Activated CD4-positive, alpha-beta T cell treated with anti-CD3 and anti-CD28 coated beads for 4 hours (primary cell): Measurements from ENCODE around the gene PITPNM1.

Experiments used
- DNase-seq, 2 donors: peaks; one replicate each; pipeline ENCODE4 v3.0.0-alpha.2; 2020

PITPNM1 gene

DNA sequence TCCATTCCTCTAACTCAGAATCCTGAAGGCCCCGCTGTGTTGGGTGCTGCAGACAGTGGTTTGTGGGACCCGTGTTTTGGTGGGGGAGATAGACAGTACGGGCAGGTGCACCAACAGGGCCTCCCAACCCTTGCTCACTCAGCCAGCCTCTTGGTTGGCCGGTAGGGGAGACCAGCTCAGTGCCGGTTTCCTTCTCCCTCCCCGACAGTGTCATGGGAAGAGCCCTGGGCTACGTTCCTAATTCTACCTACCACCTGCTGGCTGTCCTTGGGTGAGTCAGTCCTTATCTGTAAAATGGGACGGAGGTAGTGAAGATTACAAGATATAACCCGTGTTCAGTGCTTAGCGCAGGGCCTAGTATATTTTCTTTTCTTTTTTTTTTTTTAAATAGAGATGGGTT, 42.0 kb downstream of the PITPNM1 start:
- no peak for DNase-seq

GRCh38 chr11:67458266-67458665, 46.9 kb downstream of the PITPNM1 start:
- no peak for DNase-seq

DNA sequence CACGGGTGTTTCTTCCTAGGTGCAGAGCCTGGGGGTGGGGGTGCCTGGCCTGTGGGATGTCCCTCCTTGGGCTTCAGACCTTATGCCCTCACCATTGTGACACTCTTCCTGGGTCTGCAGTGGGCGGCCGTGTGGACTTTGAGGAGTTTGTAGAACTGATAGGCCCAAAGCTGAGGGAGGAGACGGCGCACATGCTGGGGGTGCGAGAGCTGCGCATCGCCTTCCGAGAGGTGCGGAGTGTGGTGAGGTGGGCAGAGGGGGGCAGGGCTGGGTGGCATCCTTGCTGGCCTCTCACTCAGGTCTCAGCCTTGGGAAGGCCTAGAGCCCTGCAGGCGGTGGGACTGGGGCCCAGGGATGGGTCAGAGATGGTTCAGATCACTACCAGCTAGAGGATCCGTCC, 47.7 kb downstream of the PITPNM1 start:
- DNase-seq: no peak

- no peak for DNase-seq
Measured at GRCh38 chr11:67456068-67456705, 49.0 kb downstream of the PITPNM1 start.

GRCh38 chr11:67455054-67455453, 50.1 kb downstream of the PITPNM1 start, which contains the start of gene CABP4:
CABP4 (plus strand) TSS chr11:67455354; CDS start chr11:67455424, 70 bp downstream.
- no peak for DNase-seq

GRCh38 chr11:67453816-67454732, 51.1 kb downstream of the PITPNM1 start:
- DNase-seq: no peak

GRCh38 chr11:67452141-67452952, 52.8 kb downstream of the PITPNM1 start, which contains the start of gene GPR152:
GPR152 (minus strand) TSS chr11:67452729; CDS start chr11:67452724, 5 bp downstream.
- no peak for DNase-seq

- no peak for DNase-seq
Measured at GRCh38 chr11:67451658-67451976, 53.5 kb downstream of the PITPNM1 start.

- no peak for DNase-seq
Measured at GRCh38 chr11:67450796-67451657, 54.1 kb downstream of the PITPNM1 start.

- no peak for DNase-seq
Measured at GRCh38 chr11:67449116-67449844, 55.9 kb downstream of the PITPNM1 start.

DNA sequence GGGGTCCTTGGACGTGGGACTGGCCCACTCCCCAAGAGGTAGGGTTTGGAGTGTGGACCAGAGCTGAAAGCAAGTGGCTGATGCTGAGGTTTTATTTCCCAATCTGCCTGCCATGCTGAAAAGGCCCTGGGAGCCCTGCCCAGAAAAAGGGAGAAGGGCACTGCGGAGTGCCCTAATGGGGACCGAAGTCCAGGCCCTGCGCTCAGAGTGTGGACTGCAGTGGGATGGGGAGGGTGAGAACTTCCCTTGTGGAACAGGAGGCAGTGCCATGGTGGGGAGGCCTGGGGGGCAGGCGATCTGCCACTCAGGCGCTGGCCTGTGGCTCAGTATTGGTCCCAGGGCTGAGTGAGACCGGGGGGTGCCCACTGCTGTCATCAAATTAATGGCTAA, 56.9 kb downstream of the PITPNM1 start:
- DNase-seq: no peak

GRCh38 chr11:67445515-67445914, 59.6 kb downstream of the PITPNM1 start:
- no peak for DNase-seq

DNA sequence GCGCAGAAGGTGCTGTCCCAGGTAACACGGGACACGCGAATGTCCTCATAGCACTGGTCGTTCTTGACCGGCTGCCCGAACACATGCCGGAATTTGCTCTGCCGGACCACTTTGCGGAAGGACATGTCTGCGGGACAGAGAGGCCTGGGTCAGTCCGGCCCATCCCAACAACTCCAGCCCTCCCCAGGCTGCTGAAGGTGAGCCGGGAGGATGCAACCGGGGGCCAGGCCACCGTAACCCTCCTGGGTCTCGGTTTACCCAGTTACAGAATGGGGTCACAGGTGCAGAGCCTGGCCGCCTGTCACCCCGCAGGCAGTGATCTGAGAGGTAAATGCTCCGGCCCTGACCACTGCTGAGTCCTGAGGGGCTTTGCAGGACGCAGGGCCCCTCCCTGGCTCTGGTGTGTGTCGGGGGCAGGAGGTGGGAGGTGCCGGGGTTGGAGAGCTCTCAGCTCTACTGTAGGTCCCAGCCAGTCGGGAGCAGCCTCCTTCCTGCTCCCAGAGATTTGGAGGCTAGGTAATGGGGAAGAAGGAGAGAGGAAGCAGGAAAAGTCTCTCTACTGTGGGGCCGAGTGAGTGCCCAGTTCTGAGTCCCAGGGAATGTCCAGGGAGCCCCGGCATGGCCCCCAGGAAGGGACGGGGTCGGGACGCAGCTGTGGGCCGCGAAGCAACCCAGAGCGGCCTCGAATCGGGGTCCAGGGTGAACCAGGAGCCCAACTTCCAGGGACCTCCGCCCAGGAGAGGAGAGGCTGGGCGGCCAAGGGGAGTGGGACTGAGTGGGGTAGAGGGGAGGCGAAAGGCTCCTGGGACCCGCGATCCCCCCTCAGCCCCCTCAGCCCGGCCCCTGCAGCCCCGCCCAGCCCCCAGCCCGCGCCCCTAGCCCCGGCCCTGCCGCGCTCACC, 62.4 kb downstream of the PITPNM1 start:
- DNase-seq: no peak
